Measurements from ENCODE around the gene EDC3. TPM values are rescaled to one million over a fixed set of nuclear protein-coding genes. Genes with fewer than 3 reads are reported as not detected.

Gene EDC3
- total RNA-seq, 1 experiment from 2014 or later, result 62.0 TPM

DNA sequence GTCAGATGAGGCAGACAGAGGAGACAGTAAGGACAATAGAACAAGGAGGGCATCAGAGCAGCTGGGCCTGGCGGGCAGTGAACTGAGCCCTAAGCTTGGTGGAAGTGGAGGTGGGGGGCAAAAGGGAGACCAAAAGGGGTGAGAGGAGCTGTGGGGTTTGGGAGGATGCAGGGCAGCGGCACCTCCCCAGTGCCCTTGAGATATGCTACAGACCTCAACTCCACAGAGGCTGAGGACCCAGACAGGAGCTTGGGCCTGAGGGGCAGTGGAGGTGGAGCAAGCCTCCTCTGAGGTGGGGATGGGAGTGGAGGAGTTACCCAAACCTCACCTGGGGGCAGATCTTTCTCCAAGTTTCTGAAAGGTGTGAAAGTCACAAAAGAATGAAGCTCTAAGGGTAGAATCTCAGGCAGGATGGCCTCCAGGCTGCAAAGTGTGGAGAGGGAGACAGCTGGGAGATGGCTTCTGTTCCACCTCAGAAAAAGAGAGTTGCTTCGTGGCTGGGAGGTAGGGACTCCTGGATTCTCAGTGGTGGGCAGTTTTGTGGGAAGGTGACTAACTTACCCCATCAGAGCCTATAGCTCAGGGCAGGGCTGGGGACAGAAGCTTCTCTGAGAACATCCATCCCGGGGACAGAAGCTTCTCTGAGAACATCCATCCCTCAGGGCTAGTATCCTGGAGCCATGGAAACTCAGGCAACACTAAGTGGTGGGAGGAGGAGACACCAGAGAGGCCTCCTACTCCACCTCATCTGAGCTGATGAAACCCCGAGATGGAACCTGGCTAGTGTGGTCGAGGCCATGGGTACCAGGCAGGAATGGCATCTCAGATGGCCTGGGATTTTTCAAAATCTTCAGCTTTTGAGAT lies 82.5 kb downstream of the EDC3 start:
- intact Hi-C loops (cut with micrococcal nuclease; ENCODE audit: unreplicated experiment), result loop anchor here (5.0 kb wide), 1 partner anchor 71 kb away; the partner anchor contains the start of gene ARID3B
- POLR2A ChIA-PET, result no interaction called here
- Mint-ChIP-seq H3K4me1 (ENCODE audit: low read depth, unreplicated experiment) (no peaks in the 10 kb centered on the region), H3K36me3 (ENCODE audit: insufficient read depth, unreplicated experiment) (peaks cover 13% of the 10 kb centered on the region), H3K27ac (ENCODE audit: unreplicated experiment) (no peak overlapping the region), H3K27me3 (ENCODE audit: insufficient read depth, unreplicated experiment) (no peaks in the 10 kb centered on the region), H3K4me3 (ENCODE audit: unreplicated experiment) (peak overlapping the region; percentile 28), H3K9me3 (ENCODE audit: unreplicated experiment) (no peaks in the 10 kb centered on the region)
- Histone ChIP-seq H3K27me3 (replicated peaks; ENCODE audit: control insufficient read depth, insufficient read depth, low read length) (no peaks in the 10 kb centered on the region), H3K36me3 (ENCODE audit: control insufficient read depth, insufficient read depth, low read length) (no peaks in the 10 kb centered on the region), H3K4me1 (peaks cover 9% of the 10 kb centered on the region; the same call in 1 of the 2 replicates), H3K9me3 (no peaks in the 10 kb centered on the region), H3K4me3 (ENCODE audit: low read depth, low read length) (no peak overlapping the region)
- CTCF ChIA-PET, result interaction anchor here (1.3 kb wide), 1 partner anchor 15 kb away, joined by 5 read pairs; no protein-coding TSS in a partner anchor
- TF ChIP-seq, protein P1, sequence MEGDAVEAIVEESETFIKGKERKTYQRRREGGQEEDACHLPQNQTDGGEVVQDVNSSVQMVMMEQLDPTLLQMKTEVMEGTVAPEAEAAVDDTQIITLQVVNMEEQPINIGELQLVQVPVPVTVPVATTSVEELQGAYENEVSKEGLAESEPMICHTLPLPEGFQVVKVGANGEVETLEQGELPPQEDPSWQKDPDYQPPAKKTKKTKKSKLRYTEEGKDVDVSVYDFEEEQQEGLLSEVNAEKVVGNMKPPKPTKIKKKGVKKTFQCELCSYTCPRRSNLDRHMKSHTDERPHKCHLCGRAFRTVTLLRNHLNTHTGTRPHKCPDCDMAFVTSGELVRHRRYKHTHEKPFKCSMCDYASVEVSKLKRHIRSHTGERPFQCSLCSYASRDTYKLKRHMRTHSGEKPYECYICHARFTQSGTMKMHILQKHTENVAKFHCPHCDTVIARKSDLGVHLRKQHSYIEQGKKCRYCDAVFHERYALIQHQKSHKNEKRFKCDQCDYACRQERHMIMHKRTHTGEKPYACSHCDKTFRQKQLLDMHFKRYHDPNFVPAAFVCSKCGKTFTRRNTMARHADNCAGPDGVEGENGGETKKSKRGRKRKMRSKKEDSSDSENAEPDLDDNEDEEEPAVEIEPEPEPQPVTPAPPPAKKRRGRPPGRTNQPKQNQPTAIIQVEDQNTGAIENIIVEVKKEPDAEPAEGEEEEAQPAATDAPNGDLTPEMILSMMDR (IDR thresholded peaks at IDR 0.05; ENCODE audit: insufficient read depth in 1 of 2, low read depth in 1 of 2, low read length in 1 of 2, severe bottlenecking in 1 of 2, unreplicated experiment in 1 of 2), result no peak
- BruUV-seq (replicated peaks), result no TSS peak
- DNase-seq, result no peak

DNA sequence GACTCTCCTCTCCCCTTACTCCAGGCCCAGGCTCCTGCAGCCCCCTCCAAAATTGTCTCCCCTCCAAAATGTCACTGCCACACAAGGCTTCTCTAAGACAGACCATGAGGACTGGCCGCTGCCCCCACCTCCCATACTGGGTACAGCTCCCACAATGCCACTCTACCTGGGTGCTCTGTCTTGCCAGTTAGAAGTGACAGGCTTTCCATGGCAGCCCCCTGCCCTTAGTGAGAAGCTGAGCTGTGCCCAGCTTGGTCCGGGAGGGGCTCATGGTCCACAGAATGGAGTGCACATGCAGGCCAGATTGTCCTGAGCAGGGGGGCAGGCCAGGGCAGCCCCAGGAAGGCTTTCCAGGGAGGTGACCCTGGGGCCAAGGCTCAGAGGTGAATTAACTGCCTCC lies 83.1 kb downstream of the EDC3 start:
- Mint-ChIP-seq H3K9me3 (ENCODE audit: unreplicated experiment) (no peaks in the 10 kb centered on the region), H3K36me3 (ENCODE audit: insufficient read depth, unreplicated experiment) (peaks cover 13% of the 10 kb centered on the region), H3K27me3 (ENCODE audit: insufficient read depth, unreplicated experiment) (peaks cover 3% of the 10 kb centered on the region), H3K27ac (ENCODE audit: unreplicated experiment) (no peak overlapping the region), H3K4me3 (ENCODE audit: unreplicated experiment) (peak overlapping the region; percentile 28), H3K4me1 (ENCODE audit: low read depth, unreplicated experiment) (no peaks in the 10 kb centered on the region)
- ChIA-PET CTCF (interaction anchor here (0.5 kb wide), 1 partner anchor 64 kb away, joined by 3 read pairs; no protein-coding TSS in a partner anchor), POLR2A (no interaction called here)
- H3K9me3 ChIP-seq, result no peaks in the 10 kb centered on the region
- no TSS peak for BruUV-seq (replicated peaks)
- no peaks in the 10 kb centered on the region for H3K36me3 ChIP-seq (ENCODE audit: control insufficient read depth, insufficient read depth, low read length)
- H3K4me3 ChIP-seq (ENCODE audit: low read depth, low read length), result no peak overlapping the region
- H3K27me3 ChIP-seq (replicated peaks; ENCODE audit: control insufficient read depth, insufficient read depth, low read length), result no peaks in the 10 kb centered on the region
- intact Hi-C loops (cut with micrococcal nuclease; ENCODE audit: unreplicated experiment), result loop anchor here (5.0 kb wide), 1 partner anchor 70 kb away; the partner anchor contains the start of gene ARID3B
- H3K4me1 ChIP-seq, result peaks cover 9% of the 10 kb centered on the region; the same call in 1 of the 2 replicates
- TF ChIP-seq, protein P1 (IDR thresholded peaks at IDR 0.05; ENCODE audit: insufficient read depth in 1 of 2, low read depth in 1 of 2, low read length in 1 of 2, severe bottlenecking in 1 of 2, unreplicated experiment in 1 of 2), result no peak
- DNase-seq, result no peak

DNA sequence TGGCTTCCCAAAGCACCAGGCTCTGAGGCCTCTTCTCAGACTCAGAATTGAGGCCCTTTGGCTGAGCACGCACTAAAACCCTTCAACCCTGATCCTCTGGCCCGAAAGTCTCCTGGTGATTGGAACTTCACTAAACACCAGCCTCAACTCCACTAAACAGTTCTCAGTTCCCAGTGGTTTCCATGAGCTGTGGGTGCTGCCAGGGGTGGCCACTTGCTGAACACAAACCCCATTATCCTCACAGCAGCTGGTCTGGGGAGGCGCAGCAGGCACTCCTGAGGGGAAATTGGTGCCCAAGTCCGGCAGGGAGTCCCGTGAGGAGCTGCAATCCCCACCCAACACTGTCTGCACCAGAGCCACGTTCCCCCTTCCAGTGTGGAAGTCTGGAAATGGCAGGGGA lies 84.0 kb downstream of the EDC3 start:
- Histone ChIP-seq H3K36me3 (ENCODE audit: control insufficient read depth, insufficient read depth, low read length) (no peaks in the 10 kb centered on the region), H3K27me3 (replicated peaks; ENCODE audit: control insufficient read depth, insufficient read depth, low read length) (no peaks in the 10 kb centered on the region), H3K9me3 (no peaks in the 10 kb centered on the region), H3K4me3 (ENCODE audit: low read depth, low read length) (no peak overlapping the region), H3K4me1 (peaks cover 4% of the 10 kb centered on the region; the same call in 1 of the 2 replicates)
- TF ChIP-seq, protein P1 (IDR thresholded peaks at IDR 0.05; ENCODE audit: insufficient read depth in 1 of 2, low read depth in 1 of 2, low read length in 1 of 2, severe bottlenecking in 1 of 2, unreplicated experiment in 1 of 2), result no peak
- ChIA-PET CTCF (no interaction called here), POLR2A (no interaction called here)
- no peaks in the 10 kb centered on the region for H3K4me1 Mint-ChIP-seq (ENCODE audit: low read depth, unreplicated experiment)
- BruUV-seq (replicated peaks), result no TSS peak
- DNase-seq, result no peak
- H3K36me3 Mint-ChIP-seq (ENCODE audit: insufficient read depth, unreplicated experiment), result peaks cover 13% of the 10 kb centered on the region
- no peak overlapping the region for H3K27ac Mint-ChIP-seq (ENCODE audit: unreplicated experiment)
- peaks cover 3% of the 10 kb centered on the region for H3K27me3 Mint-ChIP-seq (ENCODE audit: insufficient read depth, unreplicated experiment)
- no peak overlapping the region for H3K4me3 Mint-ChIP-seq (ENCODE audit: unreplicated experiment)
- intact Hi-C loops (cut with micrococcal nuclease; ENCODE audit: unreplicated experiment), result loop anchor here (5.0 kb wide), 1 partner anchor 70 kb away; the partner anchor contains the start of gene ARID3B
- no peaks in the 10 kb centered on the region for H3K9me3 Mint-ChIP-seq (ENCODE audit: unreplicated experiment)

Data from Caco-2 (cell line).